Stimulated activated naive B cell treated with anti-CD40 and anti-IgM and Interleukin-4, amounts not matched to agents 10 μg/mL and 1 μg/mL and 100 μg/mL, for 72 hours (primary cell): ENCODE results near the gene PIM1.

Experiments used
- ATAC-seq, 2 donors: fragments of 150-1000 bp; cut with Tn5 transposase; replicated peaks; 2 replicates each; pipeline ENCODE4 v1.10.0; 2021; ENCODE audit warnings: moderate library complexity in 1 of 2
- DNase-seq: peaks from one replicate; pipeline ENCODE4 v3.0.0; 2021
- H3K27ac Mint-ChIP-seq: one replicate; pipeline ENCODE4 v1.8.0; 2022; ENCODE audit warnings: mild to moderate bottlenecking, mixed read lengths
- H3K27me3 Mint-ChIP-seq, 2 donors: one replicate each; pipeline ENCODE4 v1.8.0; 2022; ENCODE audit warnings: mixed read lengths in 2 of 2
- H3K36me3 Mint-ChIP-seq, 2 donors: one replicate each; pipeline ENCODE4 v1.8.0; 2022; ENCODE audit warnings: mixed read lengths in 2 of 2, mild to moderate bottlenecking in 1 of 2
- H3K4me1 Mint-ChIP-seq, 2 donors: one replicate each; pipeline ENCODE4 v1.8.0; 2022; ENCODE audit warnings: mixed read lengths in 2 of 2, mild to moderate bottlenecking in 1 of 2
- H3K4me3 Mint-ChIP-seq, 2 donors: one replicate each; pipeline ENCODE4 v1.8.0; 2022; ENCODE audit warnings: mild to moderate bottlenecking in 2 of 2, mixed read lengths in 2 of 2, moderate library complexity in 1 of 2
- H3K9me3 Mint-ChIP-seq, 2 donors: one replicate each; pipeline ENCODE4 v1.8.0; 2022; ENCODE audit warnings: mixed read lengths in 2 of 2, mild to moderate bottlenecking in 1 of 2

Gene PIM1

DNA sequence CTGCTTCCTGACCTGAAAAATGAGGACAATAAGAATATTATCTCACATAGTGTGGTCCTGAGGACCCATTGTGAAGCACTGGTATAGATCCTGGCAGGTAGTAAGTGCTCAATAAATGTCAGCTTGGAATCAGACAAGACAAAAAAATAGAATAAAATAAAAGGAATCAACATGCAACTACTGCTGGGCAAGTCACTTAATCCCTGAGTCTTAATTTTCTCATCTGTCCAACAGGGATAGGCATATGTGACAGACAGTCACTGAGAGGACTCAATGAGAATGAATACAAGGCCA lies 38.0 kb upstream of the PIM1 start:
- DNase-seq (no peak), ATAC-seq (no peak)
- no peaks in the 10 kb centered on the region for H3K27me3 Mint-ChIP-seq
- peaks cover 0 to 3% of the 10 kb centered on the region in 2 donors for H3K4me1 Mint-ChIP-seq
- no peak overlapping the region for H3K27ac Mint-ChIP-seq
- H3K4me3 Mint-ChIP-seq, result no peak overlapping the region
- no peaks in the 10 kb centered on the region for H3K9me3 Mint-ChIP-seq
- H3K36me3 Mint-ChIP-seq, result no peaks in the 10 kb centered on the region

DNA sequence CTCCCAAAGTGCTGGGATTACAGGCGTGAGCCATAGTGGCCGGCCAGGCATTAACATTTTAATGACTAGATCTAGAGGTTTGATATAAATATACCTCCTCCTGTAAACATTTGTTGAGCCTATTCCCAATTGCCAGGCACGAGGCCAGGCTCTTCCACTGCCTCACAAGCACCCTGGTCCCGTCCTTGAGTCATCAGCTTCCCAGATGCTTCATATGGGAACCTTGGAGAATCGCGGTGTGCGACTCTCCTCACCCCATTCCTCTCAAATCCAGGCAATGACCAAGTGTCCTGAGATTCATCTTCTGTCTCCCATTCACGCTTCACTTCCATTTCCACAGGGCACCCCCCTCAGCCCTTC lies 35.9 kb upstream of the PIM1 start:
- H3K36me3 Mint-ChIP-seq, result no peaks in the 10 kb centered on the region
- no peak for ATAC-seq
- peaks cover 6 to 14% of the 10 kb centered on the region in 2 donors for H3K4me1 Mint-ChIP-seq
- no peaks in the 10 kb centered on the region for H3K9me3 Mint-ChIP-seq
- no peak for DNase-seq
- H3K4me3 Mint-ChIP-seq, result no peak overlapping the region
- no peak overlapping the region for H3K27ac Mint-ChIP-seq
- no peaks in the 10 kb centered on the region for H3K27me3 Mint-ChIP-seq

DNA sequence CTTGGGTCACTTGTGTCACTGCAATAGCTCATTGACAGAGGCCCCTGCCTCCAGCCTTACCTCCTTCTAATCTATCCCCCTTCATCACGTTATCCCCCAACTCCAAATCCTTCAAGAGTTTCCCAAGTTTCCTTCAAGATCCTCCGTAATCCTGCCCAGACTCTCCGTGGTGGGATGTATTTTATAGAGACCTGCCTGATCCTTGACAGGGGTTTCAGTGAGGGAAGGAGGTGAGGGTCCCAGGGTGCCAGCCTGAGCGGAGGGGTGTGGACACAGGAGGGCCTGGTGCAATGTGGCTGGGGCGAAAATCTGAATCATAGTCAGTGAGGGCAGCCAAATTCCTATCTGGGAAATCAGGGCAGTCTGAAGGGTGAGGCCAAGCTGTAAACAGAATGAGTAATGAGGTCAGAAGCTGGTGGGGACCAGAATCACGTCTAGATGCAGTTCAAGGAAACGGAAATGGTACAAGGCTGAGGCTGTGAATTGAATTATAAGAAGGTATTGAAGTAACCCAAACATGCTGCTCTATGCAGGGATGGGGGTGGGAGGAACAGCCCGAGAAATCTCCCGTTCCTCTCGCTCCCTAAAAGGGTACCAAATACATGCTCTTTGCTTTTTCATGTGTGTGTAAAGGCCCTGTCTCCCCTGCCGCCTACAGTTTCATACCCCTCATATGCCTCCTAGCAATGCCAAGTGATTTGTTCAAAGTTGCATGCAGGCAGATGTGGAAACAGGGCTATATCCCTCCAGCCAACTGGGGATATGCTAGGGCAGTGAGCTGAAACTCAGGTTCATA lies 35.4 kb upstream of the PIM1 start:
- no peak overlapping the region for H3K27ac Mint-ChIP-seq
- H3K36me3 Mint-ChIP-seq, result no peaks in the 10 kb centered on the region
- DNase-seq (no peak), ATAC-seq (no peak)
- peaks cover 6 to 14% of the 10 kb centered on the region in 2 donors for H3K4me1 Mint-ChIP-seq
- no peak overlapping the region for H3K4me3 Mint-ChIP-seq
- H3K27me3 Mint-ChIP-seq, result no peaks in the 10 kb centered on the region
- H3K9me3 Mint-ChIP-seq, result no peaks in the 10 kb centered on the region

DNA sequence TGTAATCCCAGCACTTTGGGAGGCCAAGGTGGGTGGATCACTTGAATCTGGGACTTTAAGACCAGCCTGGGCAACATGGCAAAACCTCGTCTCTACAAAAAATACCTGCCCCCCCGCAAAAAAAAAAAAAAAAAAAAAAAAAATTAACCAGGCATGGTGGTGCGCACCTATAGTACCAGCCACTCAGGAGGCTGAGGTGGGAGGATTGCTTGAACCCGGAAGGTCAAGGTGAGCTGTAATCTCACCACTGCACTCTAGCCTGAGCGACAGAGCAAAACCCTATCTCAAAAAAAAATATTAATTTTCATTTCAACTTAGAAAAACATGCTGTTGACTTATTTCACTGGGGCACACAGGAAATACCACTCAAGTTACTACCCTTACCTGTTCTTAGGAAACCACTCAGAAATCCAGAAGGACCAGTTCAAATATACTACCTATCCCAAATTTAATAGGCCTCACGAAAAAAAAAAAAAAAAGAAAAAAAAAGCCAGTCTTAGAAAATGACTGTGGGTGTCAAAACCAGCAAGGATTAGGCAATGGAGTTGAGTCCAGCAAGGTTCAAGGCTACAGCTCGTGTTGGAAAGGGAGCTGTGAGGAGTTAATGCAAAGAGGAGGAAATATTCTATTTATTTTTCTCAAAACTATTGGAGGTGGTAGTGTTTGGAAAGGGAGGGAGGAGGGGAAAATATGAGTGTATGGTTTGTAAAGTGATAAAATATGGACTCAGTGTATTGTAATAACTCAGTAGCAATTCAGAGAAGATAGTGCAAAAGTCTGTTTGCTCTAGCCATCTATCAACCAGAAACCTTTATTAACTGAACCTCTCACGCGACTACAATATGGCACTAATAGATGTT lies 33.9 kb upstream of the PIM1 start:
- peaks cover 6 to 15% of the 10 kb centered on the region in 2 donors for H3K4me1 Mint-ChIP-seq
- no peaks in the 10 kb centered on the region for H3K36me3 Mint-ChIP-seq
- no peaks in the 10 kb centered on the region for H3K9me3 Mint-ChIP-seq
- no peaks in the 10 kb centered on the region for H3K27me3 Mint-ChIP-seq
- ATAC-seq (no peak), DNase-seq (no peak)
- no peak overlapping the region for H3K4me3 Mint-ChIP-seq
- H3K27ac Mint-ChIP-seq, result no peak overlapping the region

DNA sequence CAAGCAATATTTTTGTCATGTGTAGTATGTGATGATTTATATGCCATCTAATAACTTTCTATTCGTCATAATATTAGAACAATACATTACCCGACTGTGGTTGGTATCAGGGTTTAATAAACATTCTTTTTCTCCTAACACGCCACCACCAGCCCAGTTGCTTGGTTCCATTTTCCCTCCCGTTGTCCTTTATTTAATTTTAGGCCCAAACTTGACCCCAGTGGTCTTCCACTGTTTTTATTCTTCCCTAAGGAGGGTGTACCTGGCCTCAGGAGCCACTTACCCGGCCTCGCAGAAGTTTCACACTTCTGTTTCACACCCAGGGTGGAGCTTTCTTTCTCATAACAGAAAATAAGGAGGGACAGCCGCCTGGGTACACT lies 33.1 kb upstream of the PIM1 start:
- ATAC-seq (no peak), DNase-seq (no peak)
- H3K27ac Mint-ChIP-seq, result no peak overlapping the region
- H3K36me3 Mint-ChIP-seq, result no peaks in the 10 kb centered on the region
- no peaks in the 10 kb centered on the region for H3K27me3 Mint-ChIP-seq
- no peaks in the 10 kb centered on the region for H3K9me3 Mint-ChIP-seq
- H3K4me1 Mint-ChIP-seq, result peaks cover 8 to 22% of the 10 kb centered on the region in 2 donors
- H3K4me3 Mint-ChIP-seq, result no peak overlapping the region

DNA sequence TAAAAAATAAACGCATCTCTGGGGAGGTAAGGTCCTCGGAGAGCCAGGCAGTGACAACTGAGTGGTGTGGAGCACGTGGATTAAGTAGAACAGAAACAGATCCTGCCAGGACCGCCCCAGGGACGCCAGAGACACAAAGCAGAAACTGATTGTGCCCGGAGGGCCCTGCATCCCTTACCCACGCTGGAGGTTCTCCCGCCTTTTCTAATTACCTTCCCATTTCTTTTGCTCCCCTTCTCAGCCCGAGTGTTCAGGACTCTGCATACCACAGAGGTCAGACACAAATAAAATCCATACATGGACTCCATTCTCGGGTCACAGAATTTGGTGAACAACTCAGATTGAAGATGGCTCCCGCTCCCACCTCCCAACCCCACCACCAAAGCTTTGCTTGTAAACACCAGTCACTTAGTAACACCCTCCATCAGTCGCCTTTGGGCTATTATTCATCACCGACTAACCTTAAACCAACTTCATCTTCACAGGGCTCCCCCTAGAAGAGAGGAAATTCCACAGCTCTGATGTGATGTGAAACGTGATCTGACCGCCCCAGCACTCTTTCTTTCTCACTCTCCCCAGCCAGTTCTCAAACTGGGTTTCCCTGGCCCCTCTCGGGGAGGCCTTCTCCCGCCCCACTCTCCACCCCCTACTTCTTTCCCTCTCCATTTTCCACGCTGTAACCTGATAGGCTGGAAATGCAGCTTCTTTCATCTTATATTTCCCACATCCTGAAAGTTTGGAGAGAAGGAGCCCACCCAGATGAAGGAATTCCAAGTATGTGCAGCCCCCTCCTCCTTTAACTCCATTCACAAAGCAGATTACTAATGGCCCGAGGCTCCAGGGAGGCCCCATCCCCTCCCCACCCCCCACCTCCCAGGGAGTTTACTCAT lies 32.5 kb upstream of the PIM1 start:
- peak; percentile 13 for DNase-seq
- H3K9me3 Mint-ChIP-seq, result no peaks in the 10 kb centered on the region
- no peaks in the 10 kb centered on the region for H3K27me3 Mint-ChIP-seq
- peak overlapping the region; percentile 63 for H3K27ac Mint-ChIP-seq
- H3K36me3 Mint-ChIP-seq, result no peaks in the 10 kb centered on the region
- H3K4me1 Mint-ChIP-seq, result peaks cover 14 to 29% of the 10 kb centered on the region in 2 donors
- H3K4me3 Mint-ChIP-seq, result no peak overlapping the region
- ATAC-seq, result peak; percentile 76 to 94

DNA sequence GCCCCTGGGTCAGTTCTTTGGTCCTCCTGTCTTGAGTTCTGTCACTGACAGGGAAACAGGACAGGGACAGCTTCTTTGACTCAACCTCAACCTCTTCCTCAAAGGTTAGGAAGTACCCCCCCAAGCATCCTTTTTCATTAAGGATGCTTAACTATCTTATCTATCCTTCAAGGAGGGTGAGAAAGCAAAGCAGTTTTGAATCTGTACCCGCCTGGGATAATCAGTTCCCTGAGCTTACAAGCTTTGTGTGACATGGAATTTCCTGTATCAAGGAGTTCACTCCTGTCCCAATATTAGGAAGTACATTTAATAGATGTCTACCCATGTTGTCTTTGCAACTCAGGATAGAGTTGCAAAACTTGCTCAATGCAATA lies 31.1 kb upstream of the PIM1 start:
- H3K27ac Mint-ChIP-seq, result no peak overlapping the region
- H3K36me3 Mint-ChIP-seq, result no peaks in the 10 kb centered on the region
- H3K27me3 Mint-ChIP-seq, result no peaks in the 10 kb centered on the region
- no peak overlapping the region for H3K4me3 Mint-ChIP-seq
- no peaks in the 10 kb centered on the region for H3K9me3 Mint-ChIP-seq
- DNase-seq, result no peak
- ATAC-seq, result no peak
- H3K4me1 Mint-ChIP-seq, result peaks cover 16 to 35% of the 10 kb centered on the region in 2 donors

DNA sequence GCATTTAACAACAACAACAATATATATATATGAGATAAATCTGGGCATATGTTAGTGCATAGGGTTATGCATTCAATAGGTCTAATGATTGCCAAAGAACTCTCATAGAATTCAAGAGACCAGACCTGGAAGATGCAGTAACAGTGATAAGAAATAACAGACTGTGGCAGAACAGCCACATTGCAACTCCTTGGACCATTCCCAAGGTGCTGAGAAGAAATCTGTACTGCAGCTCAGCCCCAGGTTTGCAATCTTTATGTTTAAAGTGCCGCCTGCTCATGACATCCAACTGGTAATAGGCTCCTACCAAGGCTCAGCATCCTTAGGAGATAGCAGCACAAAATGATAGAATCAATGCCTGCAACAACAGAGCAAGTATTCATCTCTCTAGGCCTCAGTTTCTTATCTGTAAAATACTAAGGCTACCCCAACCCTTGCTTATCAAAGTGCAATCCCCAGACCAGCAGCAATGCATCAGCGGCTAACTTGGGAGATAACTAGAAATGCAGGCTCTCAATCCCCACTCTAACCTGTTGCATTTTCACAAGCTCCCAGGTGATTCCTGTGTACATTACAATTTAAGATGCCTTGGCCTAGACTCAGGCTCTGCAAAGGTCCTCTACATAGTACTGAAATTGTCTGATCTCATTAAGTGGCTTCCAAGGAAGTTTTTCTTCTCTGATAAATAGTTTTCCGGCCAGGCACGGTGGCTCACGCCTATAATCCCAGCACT lies 30.6 kb upstream of the PIM1 start:
- H3K27ac Mint-ChIP-seq, result no peak overlapping the region
- no peaks in the 10 kb centered on the region for H3K27me3 Mint-ChIP-seq
- peaks cover 20 to 41% of the 10 kb centered on the region in 2 donors for H3K4me1 Mint-ChIP-seq
- no peak for DNase-seq
- ATAC-seq, result no peak
- H3K9me3 Mint-ChIP-seq, result no peaks in the 10 kb centered on the region
- no peaks in the 10 kb centered on the region for H3K36me3 Mint-ChIP-seq
- H3K4me3 Mint-ChIP-seq, result no peak overlapping the region

DNA sequence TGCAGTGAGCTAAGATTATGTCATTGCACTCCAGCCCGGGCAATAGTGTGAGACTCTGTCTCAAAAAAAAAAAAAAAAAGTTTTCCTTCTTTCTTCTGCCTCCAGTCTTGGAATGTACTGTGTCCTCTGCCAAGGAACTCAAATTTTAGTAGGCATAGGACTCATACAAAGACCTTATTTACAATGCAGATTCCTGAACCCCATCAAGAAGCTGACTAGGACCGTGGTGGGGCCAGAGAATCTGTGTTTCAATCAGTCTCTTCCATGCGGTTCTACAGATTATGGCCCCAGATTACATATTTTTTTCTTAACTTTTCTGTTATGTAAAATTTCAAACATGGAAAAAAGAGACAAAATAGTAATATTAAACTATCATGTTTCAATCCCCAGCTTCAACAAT lies 29.8 kb upstream of the PIM1 start:
- no peak overlapping the region for H3K27ac Mint-ChIP-seq

DNA sequence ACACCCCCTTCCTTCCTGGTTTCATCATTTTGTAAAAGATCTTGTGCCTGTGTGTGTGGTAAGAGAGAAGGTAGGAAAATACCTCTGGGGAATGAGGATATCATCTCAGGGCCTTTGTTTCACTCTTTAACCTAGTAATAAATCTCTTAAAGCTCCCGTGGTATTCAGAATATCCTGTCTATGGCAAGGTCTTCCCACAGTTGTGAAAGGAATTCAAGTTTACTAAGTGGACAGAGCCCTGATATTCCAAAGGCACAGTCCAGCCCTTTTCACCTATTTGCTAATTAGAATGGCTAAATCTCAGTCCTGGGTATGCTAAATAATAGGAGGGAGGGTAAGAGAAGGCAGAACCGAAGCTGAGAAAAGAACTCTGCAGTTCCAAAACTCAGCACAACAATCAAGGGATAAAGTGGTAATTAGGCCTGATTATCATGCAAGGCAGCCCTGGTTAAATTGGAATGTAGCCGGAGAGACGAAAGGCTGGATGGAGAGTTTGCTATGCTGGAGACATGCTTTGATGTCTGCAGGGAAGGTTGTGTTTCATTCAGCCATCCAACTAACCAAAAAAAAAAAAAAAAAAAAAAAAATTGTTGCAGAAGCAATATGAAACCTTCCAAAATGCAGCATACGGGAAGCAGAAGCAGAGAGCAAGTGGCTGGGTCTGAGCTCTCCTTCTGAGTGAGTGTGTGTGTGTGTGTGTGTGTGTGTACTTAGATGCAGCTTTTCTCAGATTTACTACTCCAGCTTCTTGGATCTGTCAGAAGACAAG lies 28.5 kb upstream of the PIM1 start:
- H3K27me3 Mint-ChIP-seq, result no peaks in the 10 kb centered on the region
- no peak for DNase-seq
- no peaks in the 10 kb centered on the region for H3K36me3 Mint-ChIP-seq
- no peak overlapping the region for H3K4me3 Mint-ChIP-seq
- peak overlapping the region; percentile 2 for H3K27ac Mint-ChIP-seq
- no peaks in the 10 kb centered on the region for H3K9me3 Mint-ChIP-seq
- peaks cover 21 to 45% of the 10 kb centered on the region in 2 donors for H3K4me1 Mint-ChIP-seq
- peak; percentile 44 to 65 for ATAC-seq

More for the DNA sequence above, 29.8 kb upstream of the PIM1 start:
- Mint-ChIP-seq H3K4me1 (peaks cover 21 to 45% of the 10 kb centered on the region in 2 donors), H3K9me3 (no peaks in the 10 kb centered on the region), H3K27me3 (no peaks in the 10 kb centered on the region), H3K36me3 (no peaks in the 10 kb centered on the region), H3K4me3 (no peak overlapping the region)
- ATAC-seq (no peak), DNase-seq (no peak)

DNA sequence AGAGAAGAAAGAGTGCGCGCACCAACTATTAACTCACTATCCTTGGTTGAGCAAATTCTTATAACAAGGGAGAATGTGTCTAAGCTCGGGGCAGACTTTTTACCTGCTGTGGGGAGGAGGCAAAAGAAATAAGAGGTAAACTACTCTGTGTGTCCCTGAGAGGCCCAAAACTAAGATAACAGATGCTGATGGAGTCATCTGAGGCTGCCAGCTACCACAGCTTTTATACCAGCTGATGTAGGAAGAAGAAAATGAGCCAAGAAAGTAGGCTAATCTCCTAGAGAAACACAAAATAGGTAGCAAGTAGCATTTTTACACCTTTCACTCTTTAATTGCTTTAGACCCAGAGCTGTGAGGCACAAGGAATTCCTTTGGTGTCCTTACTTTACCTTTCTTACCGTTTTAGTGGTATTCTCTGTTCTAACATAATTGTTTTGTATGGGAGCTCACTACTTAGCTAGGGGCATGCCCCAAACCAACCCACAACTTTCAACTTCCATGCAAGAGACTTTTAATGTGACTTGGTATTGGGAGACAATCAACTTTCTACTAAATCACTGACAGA lies 27.8 kb upstream of the PIM1 start:
- Mint-ChIP-seq H3K4me3 (no peak overlapping the region), H3K27ac (peak overlapping the region; percentile 2), H3K27me3 (no peaks in the 10 kb centered on the region), H3K4me1 (peaks cover 21 to 43% of the 10 kb centered on the region in 2 donors), H3K9me3 (no peaks in the 10 kb centered on the region), H3K36me3 (no peaks in the 10 kb centered on the region)
- no peak for DNase-seq
- peak; percentile 8 to 24 for ATAC-seq

DNA sequence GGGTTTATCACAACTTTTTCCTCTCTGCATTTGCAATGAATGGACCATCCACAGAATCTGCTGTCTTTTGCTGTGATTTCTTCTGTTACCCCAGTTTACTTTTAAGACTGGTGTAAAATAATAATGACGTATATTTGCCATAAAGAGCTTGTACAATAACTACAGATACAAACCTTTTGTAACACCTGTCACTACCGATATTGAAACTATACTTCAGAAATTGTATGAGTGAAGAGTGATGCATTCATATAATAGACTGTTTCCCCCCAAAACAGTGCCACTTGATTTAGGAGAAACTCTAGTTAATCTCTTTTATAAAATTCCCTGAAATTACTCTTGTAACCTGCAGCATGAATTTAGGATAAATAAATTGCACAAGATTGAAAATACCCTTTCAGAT lies 26.4 kb upstream of the PIM1 start:
- H3K27ac Mint-ChIP-seq, result no peak overlapping the region
- no peak for ATAC-seq

DNA sequence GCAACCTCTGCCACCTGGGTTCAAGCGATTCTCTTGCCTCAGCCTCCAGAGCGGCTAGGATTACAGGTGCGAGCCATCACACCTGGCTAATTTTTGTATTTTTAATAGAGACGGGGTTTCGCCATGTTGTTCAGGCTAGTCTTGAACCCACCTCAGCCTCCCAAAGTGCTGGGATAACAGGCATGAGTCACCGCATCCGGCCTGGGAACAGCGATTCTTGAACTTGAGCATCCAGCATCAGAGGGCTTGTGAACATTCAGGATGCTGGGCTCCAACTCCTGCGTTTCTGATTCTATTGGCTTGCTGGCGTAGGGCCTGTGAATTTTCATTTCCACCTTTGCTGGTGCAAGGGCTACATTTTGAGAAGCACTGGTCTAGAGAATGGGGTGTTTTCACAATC lies 24.5 kb upstream of the PIM1 start:
- H3K4me1 Mint-ChIP-seq, result peaks cover 23 to 45% of the 10 kb centered on the region in 2 donors
- no peaks in the 10 kb centered on the region for H3K36me3 Mint-ChIP-seq
- H3K27me3 Mint-ChIP-seq, result no peaks in the 10 kb centered on the region
- H3K27ac Mint-ChIP-seq, result no peak overlapping the region
- no peak for DNase-seq
- no peak for ATAC-seq
- H3K4me3 Mint-ChIP-seq, result no peak overlapping the region
- no peaks in the 10 kb centered on the region for H3K9me3 Mint-ChIP-seq

More for the DNA sequence above, 26.4 kb upstream of the PIM1 start:
- H3K4me1 Mint-ChIP-seq, result peaks cover 15 to 31% of the 10 kb centered on the region in 2 donors
- H3K36me3 Mint-ChIP-seq, result no peaks in the 10 kb centered on the region
- no peak for DNase-seq
- no peaks in the 10 kb centered on the region for H3K27me3 Mint-ChIP-seq
- no peaks in the 10 kb centered on the region for H3K9me3 Mint-ChIP-seq
- no peak overlapping the region for H3K4me3 Mint-ChIP-seq
